B cell (primary cell): ENCODE measurements around the gene HBA2. TPM values are rescaled to one million over a fixed set of nuclear protein-coding genes. Genes with fewer than 3 reads are reported as not detected.
"Not testable (repeated sequence)": the region's sequence is repeated elsewhere in the genome, so short reads cannot be mapped to it uniquely, and the experiment has no call there.

Experiments
- ATAC-seq: fragments of 200-7000 bp; cut with Tn5 transposase; one replicate; pipeline ENCODE4 v1.10.0; 2021; ENCODE audit warnings: low read depth, mild to moderate bottlenecking, moderate number of reproducible peaks, moderate library complexity
- CTCF ChIA-PET: fragments of 350-600 bp; sonication (Branson Sonifier 250); formaldehyde crosslinking; loops from one replicate; lab custom pipeline; 2021; ENCODE audit warnings: antibody characterized with exemption, inconsistent platforms; lab: Charles Lee
- POLR2A ChIA-PET: fragments of 350-600 bp; sonication (Branson Sonifier 250); formaldehyde crosslinking; loops from one replicate; lab custom pipeline; 2021; ENCODE audit warnings: antibody characterized with exemption; lab: Charles Lee
- DNase-seq: peaks from one replicate; pipeline ENCODE4 v3.0.0; 2013
- H2AFZ ChIP-seq: 2 replicates; pipeline ENCODE4 v1.6.1; 2012; ENCODE audit warnings: mild to moderate bottlenecking, low read depth, low read length; ENCODE audit not compliant: insufficient read depth, poor library complexity, severe bottlenecking
- H3K27ac ChIP-seq, 2 donors: 1 replicate in 1 of 2; 2 replicates in 1 of 2; pipeline ENCODE4 v1.5.1; 2012 to 2013; ENCODE audit warnings: low read length in 2 of 2, mild to moderate bottlenecking in 2 of 2, moderate library complexity in 1 of 2
- H3K27me3 ChIP-seq, 4 experiments: fragments of 200-600 bp in 1 of 4; sonication (generic) in 1 of 4; replicated peaks in 1 of 4; 1 replicate in 2 of 4; 2 replicates in 2 of 4; pipeline versions ENCODE4 v1.6.1 to v1.7.0; 2013 to 2016; ENCODE audit warnings: low read length in 3 of 4, mild to moderate bottlenecking in 2 of 4, mixed read lengths in 1 of 4, moderate library complexity in 1 of 4; ENCODE audit not compliant: insufficient read depth in 4 of 4, control insufficient read depth in 3 of 4; ENCODE audit errors: control extremely low read depth in 1 of 4
- H3K36me3 ChIP-seq, 2 experiments: replicated peaks in 1 of 2; 1 replicate in 1 of 2; 2 replicates in 1 of 2; pipeline versions ENCODE4 v1.6.1 to v1.7.1; 2013; ENCODE audit warnings: low read length in 1 of 2; ENCODE audit not compliant: insufficient read depth in 2 of 2, control insufficient read depth in 1 of 2; ENCODE audit errors: control extremely low read depth in 1 of 2, extremely low read depth in 1 of 2
- H3K4me1 ChIP-seq, 2 donors: fragments of 200-600 bp in 1 of 2; sonication (generic) in 1 of 2; 1 replicate in 1 of 2; 2 replicates in 1 of 2; pipeline versions ENCODE4 v1.5.1 to v1.6.1; 2013 to 2017; ENCODE audit warnings: low read length in 2 of 2; ENCODE audit not compliant: control insufficient read depth in 2 of 2, insufficient read depth in 2 of 2
- H3K4me2 ChIP-seq: replicated peaks from 2 replicates; pipeline ENCODE3; 2012; ENCODE audit warnings: mild to moderate bottlenecking, low read depth, low read length; ENCODE audit not compliant: poor library complexity, severe bottlenecking
- H3K4me3 ChIP-seq, 5 experiments: fragments of 200-600 bp in 1 of 5; sonication (generic) in 1 of 5; 1 replicate in 3 of 5; 2 replicates in 2 of 5; pipeline versions ENCODE4 v1.5.1 to v1.7.0; 2011 to 2016; ENCODE audit warnings: low read length in 4 of 5, mild to moderate bottlenecking in 4 of 5, low read depth in 2 of 5, control low read depth in 1 of 5, moderate library complexity in 1 of 5; ENCODE audit not compliant: insufficient read depth in 1 of 5; ENCODE audit errors: control extremely low read depth in 1 of 5, extremely low read depth in 1 of 5
- H3K79me2 ChIP-seq: fragments of 200-600 bp; sonication (generic); one replicate; pipeline ENCODE4 v1.6.0; 2016; ENCODE audit warnings: low read length; ENCODE audit not compliant: control insufficient read depth, insufficient read depth
- H3K9ac ChIP-seq: fragments of 200-600 bp; sonication (generic); 2 replicates; pipeline ENCODE4 v1.6.1; 2017; ENCODE audit warnings: mild to moderate bottlenecking, low read length, moderate library complexity
- H3K9me3 ChIP-seq, 3 donors: one replicate each; pipeline versions ENCODE4 v1.6.1 to v1.7.1; 2013; ENCODE audit warnings: low read length in 2 of 3; ENCODE audit not compliant: control insufficient read depth in 2 of 3, insufficient read depth in 1 of 3; ENCODE audit errors: control extremely low read depth in 1 of 3
- H4K20me1 ChIP-seq: 2 replicates; pipeline ENCODE4 v1.6.0; 2012; ENCODE audit warnings: mild to moderate bottlenecking, low read length; ENCODE audit not compliant: insufficient read depth, control insufficient read depth, poor library complexity, severe bottlenecking
- H3K27ac Mint-ChIP-seq: one replicate; pipeline ENCODE4 v1.8.0; 2021; ENCODE audit warnings: mixed read lengths
- H3K27me3 Mint-ChIP-seq: one replicate; pipeline ENCODE4 v1.8.0; 2021; ENCODE audit warnings: mixed read lengths
- H3K4me1 Mint-ChIP-seq: one replicate; pipeline ENCODE4 v1.8.0; 2021; ENCODE audit warnings: mixed read lengths
- H3K4me3 Mint-ChIP-seq: one replicate; pipeline ENCODE4 v1.8.0; 2021; ENCODE audit warnings: mixed read lengths
- H3K9me3 Mint-ChIP-seq: one replicate; pipeline ENCODE4 v1.8.0; 2022; ENCODE audit warnings: mixed read lengths; ENCODE audit not compliant: insufficient read depth
- EZH2 ChIP-seq: IDR thresholded peaks from 2 replicates; pipeline ENCODE4 v1.6.1; 2012; ENCODE audit warnings: borderline replicate concordance, low read depth, mild to moderate bottlenecking, moderate library complexity, low read length; ENCODE audit not compliant: insufficient read depth, poor library complexity, severe bottlenecking
- WGBS: methylation state at CpG from one replicate; pipeline ENCODE4 v1.1.5; 2013; ENCODE audit warnings: missing lambda C conversion rate; ENCODE audit not compliant: insufficient coverage; 5-methylcytosine and 5-hydroxymethylcytosine counted together
- intact Hi-C: fragments of 100-400 bp; cut with micrococcal nuclease; formaldehyde crosslinking; loops from one replicate; pipeline ENCODE4 v1.10.0; 2022
- polyA plus RNA-seq: library from polyadenylated mRNA; depleted of rRNA; stranded (reverse); fragments of >200 nt; gene quantifications from 2 replicates; pipeline ENCODE4 v1.2.3, GENCODE V29; 2012
- total RNA-seq, 2 donors: library from RNA; stranded (reverse); fragments of 120-200 nt in 1 of 2; gene quantifications; 1 replicate in 1 of 2; 2 replicates in 1 of 2; pipeline versions ENCODE4 v1.2.3 to v1.2.4, GENCODE V29; 2013 to 2022
- TF ChIP-seq, protein P1 (sequence below): fragments of 200-600 bp; IDR thresholded peaks from one replicate; pipeline ENCODE4 v1.8.0; 2022; ENCODE audit warnings: antibody characterized with exemption, mild to moderate bottlenecking

HBA2 gene
- total and polyA plus RNA-seq, 2 donors (not counting 1 experiment from before 2014, with no cell fraction given): 75.6 to 179 TPM

DNA sequence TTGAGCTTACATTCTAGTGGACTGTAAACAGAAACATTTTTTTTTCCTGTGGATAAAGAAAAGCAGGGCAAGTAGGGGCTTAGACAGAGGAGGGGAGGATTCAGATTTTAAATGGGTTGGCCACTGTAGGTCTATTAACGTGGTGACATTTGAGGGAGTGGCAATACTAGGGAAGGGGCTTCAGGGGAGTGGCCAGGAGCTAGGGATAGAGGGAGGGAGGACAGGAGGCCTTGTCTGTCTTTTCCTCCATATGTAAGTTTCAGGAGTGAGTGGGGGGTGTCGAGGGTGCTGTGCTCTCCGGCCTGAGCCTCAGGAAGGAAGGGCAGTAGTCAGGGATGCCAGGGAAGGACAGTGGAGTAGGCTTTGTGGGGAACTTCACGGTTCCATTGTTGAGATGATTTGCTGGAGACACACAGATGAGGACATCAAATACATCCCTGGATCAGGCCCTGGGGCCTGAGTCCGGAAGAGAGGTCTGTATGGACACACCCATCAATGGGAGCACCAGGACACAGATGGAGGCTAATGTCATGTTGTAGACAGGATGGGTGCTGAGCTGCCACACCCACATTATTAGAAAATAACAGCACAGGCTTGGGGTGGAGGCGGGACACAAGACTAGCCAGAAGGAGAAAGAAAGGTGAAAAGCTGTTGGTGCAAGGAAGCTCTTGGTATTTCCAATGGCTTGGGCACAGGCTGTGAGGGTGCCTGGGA lies 13.4 kb upstream of the HBA2 start:
- Histone ChIP-seq H3K36me3 (no peaks in the 10 kb centered on the region), H3K27ac (no peak overlapping the region), H3K4me2 (no peak overlapping the region), H2AFZ (no peak overlapping the region), H3K9ac (no peak overlapping the region), H3K4me1 (peaks cover 7% of the 10 kb centered on the region in 2 donors), H4K20me1 (no peaks in the 10 kb centered on the region), H3K9me3 (peaks cover 0 to 6% (median 0%) of the 10 kb centered on the region in 3 donors), H3K79me2 (no peaks in the 10 kb centered on the region), H3K27me3 (peaks cover 0 to 36% (median 13%) of the 10 kb centered on the region in 4 experiments), H3K4me3 (no peak overlapping the region)
- whole genome bisulfite sequencing: 46% methylated on average over 4 of the region's 6 CpGs
- CTCF ChIA-PET: no interaction called here
- peaks cover 38% of the 10 kb centered on the region for H3K27me3 Mint-ChIP-seq
- H3K27ac Mint-ChIP-seq: no peak overlapping the region
- DNase-seq: no peak
- ATAC-seq: no peak
- no peaks in the 10 kb centered on the region for H3K9me3 Mint-ChIP-seq
- H3K4me1 Mint-ChIP-seq: peaks cover 6% of the 10 kb centered on the region
- H3K4me3 Mint-ChIP-seq: no peak overlapping the region
- POLR2A ChIA-PET: interaction anchor here (0.6 to 0.7 kb wide), 2 partner anchors 51 to 198 kb away, joined by 3 to 8 read pairs; no protein-coding TSS in a partner anchor
- intact Hi-C loops: no loop called here
- no peak for TF ChIP-seq EZH2
- TF ChIP-seq, protein P1, sequence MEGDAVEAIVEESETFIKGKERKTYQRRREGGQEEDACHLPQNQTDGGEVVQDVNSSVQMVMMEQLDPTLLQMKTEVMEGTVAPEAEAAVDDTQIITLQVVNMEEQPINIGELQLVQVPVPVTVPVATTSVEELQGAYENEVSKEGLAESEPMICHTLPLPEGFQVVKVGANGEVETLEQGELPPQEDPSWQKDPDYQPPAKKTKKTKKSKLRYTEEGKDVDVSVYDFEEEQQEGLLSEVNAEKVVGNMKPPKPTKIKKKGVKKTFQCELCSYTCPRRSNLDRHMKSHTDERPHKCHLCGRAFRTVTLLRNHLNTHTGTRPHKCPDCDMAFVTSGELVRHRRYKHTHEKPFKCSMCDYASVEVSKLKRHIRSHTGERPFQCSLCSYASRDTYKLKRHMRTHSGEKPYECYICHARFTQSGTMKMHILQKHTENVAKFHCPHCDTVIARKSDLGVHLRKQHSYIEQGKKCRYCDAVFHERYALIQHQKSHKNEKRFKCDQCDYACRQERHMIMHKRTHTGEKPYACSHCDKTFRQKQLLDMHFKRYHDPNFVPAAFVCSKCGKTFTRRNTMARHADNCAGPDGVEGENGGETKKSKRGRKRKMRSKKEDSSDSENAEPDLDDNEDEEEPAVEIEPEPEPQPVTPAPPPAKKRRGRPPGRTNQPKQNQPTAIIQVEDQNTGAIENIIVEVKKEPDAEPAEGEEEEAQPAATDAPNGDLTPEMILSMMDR: no peak

DNA sequence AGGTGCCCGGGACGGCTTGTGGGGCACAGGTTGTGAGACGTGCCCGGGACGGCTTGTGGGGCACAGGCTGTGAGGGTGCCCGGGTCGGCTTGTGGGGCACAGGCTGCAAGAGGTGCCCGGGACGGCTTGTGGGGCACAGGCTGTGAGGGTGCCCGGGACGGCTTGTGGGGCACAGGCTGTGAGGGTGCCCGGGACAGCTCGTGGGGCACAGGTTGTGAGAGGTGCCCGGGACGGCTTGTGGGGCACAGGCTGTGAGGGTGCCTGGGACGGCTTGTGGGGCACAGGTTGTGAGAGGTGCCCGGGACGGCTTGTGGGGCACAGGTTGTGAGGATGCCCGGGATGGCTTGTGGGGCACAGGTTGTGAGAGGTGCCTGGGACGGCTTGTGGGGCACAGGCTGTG lies 12.4 kb upstream of the HBA2 start:
- peaks cover 0 to 30% (median 8%) of the 10 kb centered on the region in 4 experiments for H3K27me3 ChIP-seq

More for the DNA sequence above, 12.4 kb upstream of the HBA2 start:
- 96% methylated on average over 4 of the region's 20 CpGs for WGBS
- H3K4me1 Mint-ChIP-seq, H3K79me2 ChIP-seq, H4K20me1 ChIP-seq, H3K9ac ChIP-seq, POLR2A ChIA-PET, intact Hi-C loops, H3K4me1 ChIP-seq, DNase-seq, ATAC-seq, H3K9me3 ChIP-seq, H3K27ac Mint-ChIP-seq, H3K9me3 Mint-ChIP-seq, H3K27ac ChIP-seq, H3K4me2 ChIP-seq, H2AFZ ChIP-seq, H3K36me3 ChIP-seq, H3K4me3 ChIP-seq, CTCF ChIA-PET, H3K4me3 Mint-ChIP-seq: not testable (repeated sequence)
- H3K27me3 Mint-ChIP-seq: peaks cover 35% of the 10 kb centered on the region
